Measurements from ENCODE around the gene PTAFR.

The PTAFR gene

GRCh38 chr1:28199328-28200233, 23.1 kb upstream of the PTAFR start:
- DNase-seq (ENCODE audit: low read depth): no peak
- TF ChIP-seq CTCF (IDR thresholded peaks at IDR 0.05; ENCODE audit: insufficient read depth, low read depth, low read length, missing control alignments): no peak
- H3K4me3 ChIP-seq (ENCODE audit: low read length): no peak overlapping the region

GRCh38 chr1:28197682-28198415, 21.4 kb upstream of the PTAFR start:
- H3K4me3 ChIP-seq (ENCODE audit: low read length): peak overlapping the region; percentile 13
- DNase-seq (ENCODE audit: low read depth): peak; percentile 30
- TF ChIP-seq CTCF (IDR thresholded peaks at IDR 0.05; ENCODE audit: insufficient read depth, low read depth, low read length, missing control alignments): no peak

GRCh38 chr1:28196330-28196729, 19.8 kb upstream of the PTAFR start:
- no peak overlapping the region for H3K4me3 ChIP-seq (ENCODE audit: low read length)
- DNase-seq (ENCODE audit: low read depth): no peak
- TF ChIP-seq CTCF (IDR thresholded peaks at IDR 0.05; ENCODE audit: insufficient read depth, low read depth, low read length, missing control alignments): no peak

- no peak for DNase-seq (ENCODE audit: low read depth)
- no peak overlapping the region for H3K4me3 ChIP-seq (ENCODE audit: low read length)
- TF ChIP-seq CTCF (IDR thresholded peaks at IDR 0.05; ENCODE audit: insufficient read depth, low read depth, low read length, missing control alignments): no peak
Observed at GRCh38 chr1:28195780-28196179, 19.3 kb upstream of the PTAFR start.

GRCh38 chr1:28194326-28195035, 18.0 kb upstream of the PTAFR start:
- DNase-seq (ENCODE audit: low read depth): no peak
- no peak for TF ChIP-seq CTCF (IDR thresholded peaks at IDR 0.05; ENCODE audit: insufficient read depth, low read depth, low read length, missing control alignments)
- H3K4me3 ChIP-seq (ENCODE audit: low read length): no peak overlapping the region

GRCh38 chr1:28193701-28194161, 17.2 kb upstream of the PTAFR start:
- DNase-seq (ENCODE audit: low read depth): peak; percentile 93
- peak overlapping the region; percentile 16 for H3K4me3 ChIP-seq (ENCODE audit: low read length)
- no peak for TF ChIP-seq CTCF (IDR thresholded peaks at IDR 0.05; ENCODE audit: insufficient read depth, low read depth, low read length, missing control alignments)

Data from epithelial cell of esophagus (primary cell).